Right ventricle myocardium superior (tissue), 1 donor: ENCODE results near the gene SMOC2. TPM values are rescaled to one million over a fixed set of nuclear protein-coding genes. Genes with fewer than 3 reads are reported as not detected.

Experiments used
- ATAC-seq: fragments of 200-7000 bp; cut with Tn5 transposase; one replicate; pipeline ENCODE4 v1.9.1; 2020; ENCODE audit warnings: mild to moderate bottlenecking; ENCODE audit not compliant: poor library complexity
- DNase-seq: peaks from one replicate; pipeline ENCODE4 v3.0.0-alpha.2; 2020
- intact Hi-C: fragments of 100-400 bp; cut with DNase I; formaldehyde crosslinking; loops from one replicate; pipeline ENCODE4 v1.11.2; 2022
- total RNA-seq: library from RNA; stranded (reverse); fragmentation: NEBNext Ultra II Directional; extraction: Animal tissue kit (Norgen Biotek cat#: 25700); gene quantifications from one replicate; pipeline ENCODE4 v1.2.1, GENCODE V29; 2021
- donor health status: DM: no; HTN: yes; CAD: no; lungs with severe emphysema.

SMOC2 gene
- total RNA-seq, 1 donor from 2014 or later: 10.9 TPM

GRCh38 chr6:168413856-168414255 lies 27.1 kb upstream of the SMOC2 start:
- intact Hi-C loops: no loop called here
- ATAC-seq (no peak), DNase-seq (no peak)

GRCh38 chr6:168414336-168415097 lies 26.5 kb upstream of the SMOC2 start:
- peak; percentile 21 for ATAC-seq
- DNase-seq: no peak
- intact Hi-C loops: no loop called here

GRCh38 chr6:168415098-168415992 lies 25.6 kb upstream of the SMOC2 start:
- ATAC-seq (peak; percentile 24), DNase-seq (no peak)
- intact Hi-C loops: no loop called here

- DNase-seq (no peak), ATAC-seq (no peak)
- intact Hi-C loops: no loop called here
Measured at GRCh38 chr6:168415993-168416530, 24.9 kb upstream of the SMOC2 start.

DNA sequence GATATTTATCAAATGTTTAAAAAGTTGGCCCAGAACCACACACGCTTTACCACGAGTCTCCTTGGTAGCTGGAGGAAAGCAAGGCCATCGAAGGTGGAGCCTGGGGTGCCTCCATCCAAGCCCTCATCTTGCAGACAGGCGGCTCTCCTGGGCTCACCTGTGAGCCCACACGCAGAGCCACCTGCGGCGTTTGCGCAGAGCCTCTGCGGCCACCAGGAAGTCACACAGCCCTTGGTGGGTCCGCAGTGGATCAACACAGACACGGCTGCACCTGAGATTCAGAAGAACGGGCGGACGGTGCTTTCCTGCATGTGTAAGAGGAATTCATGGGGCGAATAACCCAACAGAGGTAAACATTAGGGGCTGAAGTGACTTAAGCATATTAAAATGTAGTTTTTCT lies 24.5 kb upstream of the SMOC2 start:
- ATAC-seq (no peak), DNase-seq (no peak)
- intact Hi-C loops: no loop called here

DNA sequence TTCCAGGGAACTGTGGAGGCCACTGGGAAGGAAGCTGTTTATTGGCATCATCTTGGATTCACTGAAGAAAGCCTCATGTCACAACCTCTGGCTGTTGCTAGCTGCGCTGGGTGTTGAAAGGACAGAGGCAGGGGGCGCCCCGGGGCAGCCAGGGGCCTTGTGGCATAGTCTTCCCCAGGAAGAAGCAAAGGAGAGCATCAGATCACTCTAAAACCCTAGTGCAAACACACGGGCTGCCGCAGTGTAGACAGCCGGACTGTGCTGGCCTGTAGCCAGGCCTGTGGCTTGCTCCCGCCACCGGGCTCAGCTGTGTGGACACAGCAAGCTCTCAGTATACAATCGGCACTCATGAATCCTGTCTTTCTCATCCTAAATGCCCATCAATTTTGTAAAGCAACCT lies 23.8 kb upstream of the SMOC2 start:
- intact Hi-C loops: no loop called here
- ATAC-seq (no peak), DNase-seq (no peak)

DNA sequence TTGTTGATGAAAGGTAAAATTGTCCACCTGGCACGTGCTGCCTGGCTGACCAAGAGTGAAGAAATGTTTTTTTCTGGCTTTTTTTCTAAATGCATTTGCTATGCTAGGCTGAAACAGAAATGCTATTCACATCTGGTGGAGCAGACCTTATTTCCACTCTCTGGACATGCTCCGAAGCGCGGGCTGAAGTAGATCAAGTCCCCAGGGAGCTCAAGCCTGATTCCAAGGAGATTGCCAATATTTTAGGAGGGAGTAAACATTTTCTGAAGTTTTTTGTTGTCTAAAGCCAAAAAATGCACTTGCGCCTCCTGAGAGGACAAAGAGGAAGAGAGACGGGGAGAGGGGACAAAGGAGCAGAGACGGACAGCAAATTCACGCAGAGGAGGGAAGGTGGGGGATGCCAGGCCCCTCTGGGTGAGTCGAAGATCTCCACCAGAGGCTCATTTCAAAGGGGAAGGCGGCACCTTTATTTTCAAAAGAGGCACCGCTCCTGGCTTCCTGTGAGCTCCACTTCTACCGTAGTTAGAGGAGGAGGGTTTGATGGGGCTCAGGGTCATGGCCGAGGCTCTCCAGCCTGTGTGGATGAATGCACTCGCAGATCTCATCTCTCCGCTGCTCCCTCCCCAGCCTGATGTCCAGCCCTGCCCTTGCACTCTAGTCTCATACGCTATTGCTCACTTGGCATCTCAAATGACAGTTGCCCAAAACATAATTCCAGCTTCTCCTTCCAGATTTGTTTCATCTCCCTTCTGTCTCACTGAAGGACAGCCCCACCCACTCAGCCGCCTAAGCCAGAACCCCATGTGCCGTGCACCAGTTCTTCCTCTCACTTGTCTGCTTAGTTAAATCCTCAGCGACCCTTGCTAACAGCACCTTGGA lies 23.1 kb upstream of the SMOC2 start:
- intact Hi-C loops: no loop called here
- ATAC-seq: peak; percentile 66
- no peak for DNase-seq

GRCh38 chr6:168418711-168419121 lies 22.3 kb upstream of the SMOC2 start:
- ATAC-seq (peak; percentile 26), DNase-seq (no peak)
- intact Hi-C loops: no loop called here

GRCh38 chr6:168419569-168419968 lies 21.4 kb upstream of the SMOC2 start:
- DNase-seq (no peak), ATAC-seq (no peak)
- intact Hi-C loops: no loop called here

- intact Hi-C loops: no loop called here
Measured at GRCh38 chr6:168420084-168420483, 20.9 kb upstream of the SMOC2 start.

DNA sequence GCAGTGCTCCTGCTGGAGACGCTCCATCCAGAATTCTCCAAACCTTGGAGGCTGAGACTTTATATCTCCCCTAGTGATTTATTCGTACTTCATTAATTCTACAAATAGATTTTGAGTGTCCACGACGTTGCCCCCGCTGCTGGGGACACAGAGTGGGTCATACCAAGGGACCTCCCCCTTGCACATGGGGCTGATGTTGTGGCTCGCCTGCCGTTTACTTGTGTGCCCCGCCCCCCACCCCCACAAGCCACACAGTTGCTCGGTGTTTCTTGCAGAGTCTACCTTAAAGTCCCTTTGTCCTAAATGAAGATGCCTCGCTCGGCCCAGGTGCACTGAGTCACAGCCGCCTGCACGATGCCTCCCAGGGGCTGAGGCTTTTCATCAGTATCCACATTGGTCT lies 20.3 kb upstream of the SMOC2 start:
- intact Hi-C loops: no loop called here
- ATAC-seq (no peak), DNase-seq (no peak)

More at GRCh38 chr6:168420084-168420483, 20.9 kb upstream of the SMOC2 start:
- ATAC-seq: no peak
- no peak for DNase-seq

- ATAC-seq (no peak), DNase-seq (no peak)
- intact Hi-C loops: no loop called here
Measured at GRCh38 chr6:168427184-168427583, 13.8 kb upstream of the SMOC2 start.

DNA sequence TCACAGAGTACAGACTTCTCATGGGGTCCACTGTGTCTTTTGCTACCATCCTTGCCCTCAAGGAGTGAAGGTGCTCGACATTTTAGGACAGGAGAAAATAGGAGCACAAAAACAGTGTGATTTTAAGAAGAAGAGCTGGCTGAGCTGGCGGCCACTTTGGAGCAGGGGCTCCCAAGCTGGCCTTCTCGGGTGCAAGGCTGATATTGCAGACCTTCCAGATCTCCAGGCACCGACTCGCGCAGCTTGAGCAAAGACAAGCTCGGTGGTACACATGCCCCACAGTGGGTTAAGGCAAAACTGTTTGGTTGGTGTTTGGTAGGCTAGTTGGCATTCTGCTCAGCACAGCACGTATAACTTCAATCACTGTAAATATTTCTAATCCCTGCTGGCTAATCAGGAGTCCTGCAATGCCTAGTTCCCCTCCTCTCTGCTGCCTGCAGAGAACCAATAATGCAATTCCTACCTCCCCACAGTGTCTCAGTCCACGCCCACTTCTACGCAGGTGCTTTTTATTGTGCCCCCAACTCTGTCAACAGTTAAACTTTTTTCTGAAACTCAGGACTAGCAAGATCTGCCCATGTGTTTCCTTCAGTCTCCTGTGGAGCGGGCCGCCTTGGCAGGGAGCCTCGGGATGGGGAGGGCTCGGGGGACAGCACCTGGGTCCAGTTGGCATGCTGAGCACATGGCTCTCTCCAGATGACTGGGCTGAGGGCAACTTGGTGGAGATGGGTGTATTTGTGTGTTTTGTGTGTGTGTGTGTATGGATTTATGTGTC lies 12.7 kb upstream of the SMOC2 start:
- ATAC-seq (no peak), DNase-seq (no peak)
- intact Hi-C loops: no loop called here

DNA sequence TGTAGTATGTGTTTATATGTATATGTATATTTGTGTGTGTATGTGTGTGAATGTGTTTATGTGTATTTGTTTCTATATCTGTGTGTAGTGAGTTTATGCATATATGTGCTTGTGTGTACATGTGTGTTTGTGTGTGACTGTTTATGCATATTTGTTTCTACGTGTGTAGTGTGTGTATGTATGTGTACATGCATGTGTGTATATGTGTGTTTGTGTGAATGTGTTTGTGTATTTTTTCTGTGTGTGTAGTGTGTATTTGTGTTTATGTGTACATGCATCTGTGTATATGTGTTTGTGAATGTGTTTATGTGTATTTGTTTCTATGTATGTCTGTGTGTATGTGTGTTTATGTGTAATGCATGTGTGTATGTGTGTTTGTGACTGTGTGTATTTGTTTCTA lies 12.1 kb upstream of the SMOC2 start:
- no peak for ATAC-seq
- intact Hi-C loops: no loop called here
- DNase-seq: no peak

- DNase-seq (no peak), ATAC-seq (no peak)
- intact Hi-C loops: no loop called here
Measured at GRCh38 chr6:168432196-168432595, 8.8 kb upstream of the SMOC2 start.

- no peak for DNase-seq
- intact Hi-C loops: no loop called here
- no peak for ATAC-seq
Measured at GRCh38 chr6:168433898-168434297, 7.1 kb upstream of the SMOC2 start.

GRCh38 chr6:168434505-168434904 lies 6.5 kb upstream of the SMOC2 start:
- ATAC-seq: no peak

GRCh38 chr6:168437751-168438150 lies 3.2 kb upstream of the SMOC2 start:
- intact Hi-C loops: no loop called here
- no peak for ATAC-seq

More at GRCh38 chr6:168434505-168434904, 6.5 kb upstream of the SMOC2 start:
- intact Hi-C loops: no loop called here
- DNase-seq: no peak

More at GRCh38 chr6:168437751-168438150, 3.2 kb upstream of the SMOC2 start:
- no peak for DNase-seq
